SIG-M5 treated with dmso at 0.1 percent for 504 hours (cell line): Measurements from ENCODE around the gene OR51B5.
"Not testable (repeated sequence)": the region's sequence is repeated elsewhere in the genome, so short reads cannot be mapped to it uniquely, and the experiment has no call there.

Experiments used
- DNase-seq: peaks from one replicate; lab custom pipeline; 2025; ENCODE audit not compliant: unreplicated experiment; lab: John Stamatoyannopoulos, UW

OR51B5 gene, protein sequence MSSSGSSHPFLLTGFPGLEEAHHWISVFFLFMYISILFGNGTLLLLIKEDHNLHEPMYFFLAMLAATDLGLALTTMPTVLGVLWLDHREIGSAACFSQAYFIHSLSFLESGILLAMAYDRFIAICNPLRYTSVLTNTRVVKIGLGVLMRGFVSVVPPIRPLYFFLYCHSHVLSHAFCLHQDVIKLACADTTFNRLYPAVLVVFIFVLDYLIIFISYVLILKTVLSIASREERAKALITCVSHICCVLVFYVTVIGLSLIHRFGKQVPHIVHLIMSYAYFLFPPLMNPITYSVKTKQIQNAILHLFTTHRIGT

DNA sequence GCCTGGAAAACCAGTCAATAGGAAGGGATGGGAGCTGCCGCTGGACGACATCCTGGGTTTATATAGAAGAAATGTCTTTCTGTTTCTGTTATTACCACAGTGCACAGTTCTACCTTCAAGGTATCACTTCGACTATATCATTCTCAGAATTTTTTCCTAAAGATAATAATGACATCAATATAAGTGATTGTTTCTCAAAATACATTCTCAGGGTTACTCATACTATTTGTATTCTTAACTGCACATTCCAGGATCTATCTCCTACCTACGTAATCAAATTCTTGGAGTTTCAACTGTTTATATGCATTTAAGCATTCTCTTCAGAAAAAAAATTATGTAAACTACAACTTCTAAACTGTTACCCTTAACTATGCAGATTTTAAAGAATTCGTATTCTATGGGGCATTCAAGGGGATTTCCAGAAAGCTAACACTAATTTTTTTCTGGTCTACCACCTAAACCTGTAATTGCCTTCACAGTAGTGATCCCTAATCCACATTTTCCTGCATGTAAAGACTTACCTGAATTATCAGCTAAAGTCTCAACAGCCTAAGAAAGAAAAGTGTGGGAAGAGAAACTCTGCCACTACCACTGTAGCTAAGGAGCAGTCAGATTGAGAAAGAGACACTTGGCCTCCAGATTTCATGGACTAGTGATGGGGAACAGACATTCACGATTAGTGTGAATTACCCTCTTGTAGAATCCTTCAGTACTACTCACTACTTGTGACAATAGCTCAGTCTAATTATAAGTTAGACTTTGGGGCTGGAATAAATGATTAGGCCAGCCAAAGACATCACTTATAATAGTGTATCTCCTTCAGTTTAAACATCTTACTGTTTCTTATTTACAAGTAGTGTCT, at the start of gene OR51B5:
Gene OR51B5, minus strand, starts transcription at position 51 of the 862 bp plus-strand sequence. Its CDS starts 0 bp downstream, at position 51.
- no peak for DNase-seq

DNA sequence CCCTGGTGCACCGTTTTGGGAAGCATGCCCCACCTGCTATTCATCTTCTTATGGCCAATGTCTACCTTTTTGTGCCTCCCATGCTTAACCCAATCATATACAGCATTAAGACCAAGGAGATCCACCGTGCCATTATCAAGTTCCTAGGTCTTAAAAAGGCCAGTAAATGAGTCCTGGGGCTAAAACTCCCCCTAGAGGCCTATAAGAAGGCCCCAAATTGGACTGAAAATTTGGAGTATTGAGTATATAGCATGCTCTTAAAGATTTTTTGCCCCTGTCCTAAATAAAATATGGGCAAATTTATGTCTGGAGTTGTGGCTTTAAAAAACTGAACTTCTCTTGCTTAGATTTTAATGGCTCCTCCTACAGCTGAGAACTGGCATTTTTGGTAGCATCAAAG, 46.9 kb upstream of the OR51B5 start:
- no peak for DNase-seq

- no peak for DNase-seq
Observed at GRCh38 chr11:5384335-5384734, 41.0 kb upstream of the OR51B5 start.

GRCh38 chr11:5383576-5383975, 40.3 kb upstream of the OR51B5 start, which contains the start of gene OR51M1:
Gene OR51M1, plus strand, starts transcription at chr11:5383812. Its CDS starts 5,587 bp downstream, at chr11:5389399.
- no peak for DNase-seq

DNA sequence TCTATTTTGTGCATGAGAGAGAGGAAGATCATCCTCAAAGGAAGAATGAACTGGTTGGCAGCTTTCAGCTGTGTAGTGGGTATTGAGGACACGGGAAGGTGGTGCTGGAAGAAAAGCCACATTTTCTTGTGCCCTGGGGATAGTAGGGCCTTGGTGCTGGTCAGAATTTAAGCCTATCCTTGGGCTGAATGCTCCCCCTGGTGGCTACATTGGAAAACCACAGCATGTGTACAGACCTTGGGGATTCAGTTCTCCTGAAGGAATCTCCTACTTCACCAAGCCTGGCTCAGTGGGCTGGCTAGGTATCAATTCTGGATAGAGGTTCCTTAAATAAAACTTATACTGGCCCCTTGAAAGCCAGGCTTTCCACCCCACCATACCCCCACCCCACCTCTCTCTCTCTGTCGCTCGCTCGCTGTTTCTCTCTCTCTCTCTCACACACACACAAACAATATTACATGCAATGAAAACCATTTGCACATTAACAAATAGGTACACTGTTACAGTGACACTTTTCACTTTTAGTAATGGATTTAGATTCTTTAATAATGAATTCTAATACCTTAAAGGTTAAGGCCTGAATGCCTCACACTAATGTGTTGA, 37.5 kb upstream of the OR51B5 start:
- DNase-seq: peak; percentile 32

DNA sequence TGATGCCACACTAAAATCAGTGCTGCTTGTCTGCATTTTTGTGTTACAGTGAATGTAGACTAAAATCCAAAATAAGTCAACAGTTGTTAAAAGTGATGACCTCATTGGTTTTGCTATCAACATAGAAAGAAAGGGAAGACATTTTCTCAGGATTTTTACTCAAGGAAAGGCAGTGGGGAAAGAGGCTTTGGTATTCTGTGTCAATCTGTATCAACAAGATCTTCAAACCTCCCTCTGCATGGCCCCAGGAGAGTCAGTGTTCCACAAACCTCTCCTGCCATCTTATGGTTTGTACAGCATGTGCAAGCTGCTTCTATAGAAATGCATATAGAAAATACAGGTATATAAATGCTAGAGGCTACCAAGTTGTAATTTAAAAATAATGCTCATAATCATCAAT, 26.5 kb upstream of the OR51B5 start:
- DNase-seq: no peak

DNA sequence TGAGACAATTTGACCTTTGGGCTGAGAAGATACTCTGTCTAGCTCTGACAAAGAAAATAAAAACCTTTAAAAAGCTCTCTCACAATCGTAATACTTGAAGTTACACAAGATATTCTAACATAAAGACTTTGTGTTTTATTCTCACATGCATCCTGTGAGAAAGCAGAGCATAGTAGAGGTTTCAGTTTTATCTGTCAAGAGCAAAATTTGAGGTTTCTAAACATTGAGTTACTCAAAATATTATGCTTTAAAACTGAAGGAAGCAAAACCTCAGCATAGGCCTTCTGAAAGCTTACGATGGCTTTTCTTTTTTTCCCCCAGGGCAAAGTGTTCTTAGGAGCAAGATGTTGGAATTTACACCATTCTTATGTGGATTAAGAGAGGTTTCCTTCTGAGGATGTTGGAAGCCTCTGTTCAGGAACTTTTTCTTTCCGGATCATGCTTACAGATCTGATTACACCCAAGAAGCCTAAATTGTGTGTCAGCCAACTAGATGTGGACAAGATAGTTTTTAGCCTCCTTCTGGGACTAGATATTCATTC, 25.2 kb upstream of the OR51B5 start:
- no peak for DNase-seq

DNA sequence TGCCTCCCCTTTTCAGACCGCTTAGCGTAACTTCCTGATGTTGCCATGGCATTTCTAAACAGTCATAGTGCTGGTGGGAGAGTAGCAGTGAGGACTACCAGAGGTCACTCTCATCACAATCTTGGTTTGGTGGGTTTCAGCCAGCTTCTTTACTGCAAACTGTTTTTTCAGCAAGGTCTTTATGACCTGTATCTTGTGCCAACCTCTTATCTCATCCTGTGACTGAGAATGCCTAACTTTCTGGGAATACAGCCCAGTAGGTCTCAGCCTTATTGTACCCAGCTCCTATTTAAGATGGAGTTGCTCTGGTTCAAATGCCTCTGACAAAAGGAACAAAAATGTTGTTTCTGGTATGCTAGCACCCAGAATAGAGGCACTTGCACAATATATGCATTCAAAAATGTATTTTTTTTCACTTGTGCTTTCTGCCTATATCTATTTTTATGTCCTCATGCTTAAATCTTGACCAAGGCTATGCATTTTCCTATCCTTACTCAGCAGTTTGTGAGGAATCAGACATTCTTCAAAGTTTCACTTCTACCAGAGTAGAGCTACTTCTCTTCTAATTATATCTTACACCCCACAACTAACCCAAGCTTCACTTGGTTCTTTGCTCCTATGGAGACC, 24.2 kb upstream of the OR51B5 start:
- DNase-seq: no peak

- no peak for DNase-seq
Observed at GRCh38 chr11:5366856-5367255, 23.5 kb upstream of the OR51B5 start.

GRCh38 chr11:5366365-5366764, 23.0 kb upstream of the OR51B5 start:
- not testable (repeated sequence) for DNase-seq

GRCh38 chr11:5364214-5364613, 20.9 kb upstream of the OR51B5 start:
- no peak for DNase-seq

DNA sequence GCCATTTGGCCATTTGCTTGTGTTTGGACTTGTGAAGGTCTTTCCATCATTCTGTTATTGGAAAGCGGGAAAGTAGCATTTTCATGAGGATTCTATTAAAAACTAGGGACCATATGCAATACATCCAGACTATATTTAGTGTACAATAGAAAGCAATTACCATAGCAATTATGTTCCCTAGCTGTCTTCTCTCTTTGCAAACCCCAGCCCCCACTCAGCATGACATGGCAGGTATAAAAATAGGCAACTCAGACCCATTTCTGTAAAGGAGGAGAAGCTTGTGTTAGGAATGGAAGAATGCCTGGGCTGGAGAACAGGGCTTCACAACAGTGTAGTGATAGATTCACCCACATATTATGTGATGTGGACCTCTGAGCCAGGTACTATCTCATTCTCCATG, 20.4 kb upstream of the OR51B5 start:
- no peak for DNase-seq

GRCh38 chr11:5362017-5362625, 18.8 kb upstream of the OR51B5 start:
- DNase-seq: no peak

DNA sequence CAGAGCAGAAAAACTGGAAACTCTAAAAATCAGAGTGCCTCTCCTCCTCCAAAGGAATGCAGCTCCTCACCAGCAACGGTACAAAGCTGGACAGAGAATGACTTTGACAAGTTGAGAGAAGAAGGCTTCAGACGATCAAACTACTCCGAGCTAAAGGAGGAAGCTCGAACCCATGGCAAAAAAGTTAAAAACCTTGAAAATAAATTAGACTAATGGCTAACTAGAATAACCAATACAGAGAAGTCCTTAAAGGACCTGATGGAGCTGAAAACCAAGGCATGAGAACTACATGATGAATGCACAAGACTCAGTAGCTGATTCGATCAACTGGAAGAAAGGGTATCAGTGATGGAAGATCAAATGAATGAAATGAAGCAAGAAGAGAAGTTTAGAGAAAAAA, 12.7 kb upstream of the OR51B5 start:
- not testable (repeated sequence) for DNase-seq

GRCh38 chr11:5351208-5351607, 7.9 kb upstream of the OR51B5 start, which contains the start of gene OR51B6:
Gene OR51B6, plus strand, starts transcription at chr11:5351508. Its CDS starts 0 bp downstream, at chr11:5351508.
- no peak for DNase-seq

- no peak for DNase-seq
Observed at GRCh38 chr11:5349550-5349949, 6.2 kb upstream of the OR51B5 start.

DNA sequence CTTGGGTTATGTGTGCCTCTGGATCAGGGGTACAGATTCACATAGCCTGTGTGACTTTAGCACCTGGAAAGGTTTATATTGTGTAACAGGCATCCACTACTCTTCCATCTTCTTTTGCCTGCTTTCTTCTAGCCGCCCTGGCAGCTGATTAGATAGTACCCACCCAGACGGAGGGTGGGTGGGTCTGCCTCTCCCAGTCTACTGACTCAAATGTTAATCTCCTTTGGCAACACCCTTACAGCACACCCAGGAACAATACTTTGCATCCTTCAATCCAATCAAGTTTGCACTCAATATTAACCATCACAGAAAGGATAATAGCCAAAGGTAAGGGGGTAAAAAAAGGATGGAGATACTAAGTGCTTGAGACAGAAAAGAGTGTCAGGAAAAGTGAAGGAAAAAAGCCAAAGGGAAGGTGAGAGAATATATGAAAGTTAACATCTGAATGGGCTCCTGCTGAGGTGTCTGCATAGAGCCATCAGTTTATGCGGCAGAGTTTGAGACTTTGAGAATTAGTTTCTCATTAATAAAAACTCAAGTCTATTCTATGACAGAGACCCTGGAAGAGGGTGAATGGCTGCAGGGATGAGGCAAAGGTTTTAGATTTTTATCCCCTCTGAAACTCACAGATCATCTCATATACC, 5.3 kb upstream of the OR51B5 start:
- DNase-seq: no peak

GRCh38 chr11:5345831-5346230, 2.5 kb upstream of the OR51B5 start:
- no peak for DNase-seq

DNA sequence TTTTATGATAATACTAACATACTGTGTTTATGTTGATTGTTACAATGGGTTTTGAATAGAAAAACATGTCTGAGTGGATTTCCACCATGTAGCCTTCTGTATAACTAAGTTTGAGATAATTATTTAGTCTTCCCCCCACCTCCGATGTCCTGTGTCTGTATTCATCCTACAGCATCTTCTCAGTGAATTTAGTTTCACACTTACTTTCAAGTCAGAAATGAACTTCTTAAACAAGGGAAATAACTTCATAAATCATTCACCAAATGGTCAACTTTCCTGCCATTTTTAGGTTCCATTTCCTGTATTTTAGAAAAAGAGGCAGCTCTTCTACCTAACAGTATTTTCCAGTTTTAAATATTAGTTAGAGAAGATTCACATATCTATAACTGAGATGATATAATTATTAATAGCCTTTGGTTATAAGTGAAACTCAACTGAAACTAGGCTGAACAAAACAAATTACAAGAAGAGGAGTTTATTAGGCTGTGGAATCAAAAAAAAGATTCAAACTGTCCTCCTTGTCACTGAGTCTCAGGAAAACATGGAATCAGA, 3.5 kb downstream of the OR51B5 start:
- DNase-seq: no peak

DNA sequence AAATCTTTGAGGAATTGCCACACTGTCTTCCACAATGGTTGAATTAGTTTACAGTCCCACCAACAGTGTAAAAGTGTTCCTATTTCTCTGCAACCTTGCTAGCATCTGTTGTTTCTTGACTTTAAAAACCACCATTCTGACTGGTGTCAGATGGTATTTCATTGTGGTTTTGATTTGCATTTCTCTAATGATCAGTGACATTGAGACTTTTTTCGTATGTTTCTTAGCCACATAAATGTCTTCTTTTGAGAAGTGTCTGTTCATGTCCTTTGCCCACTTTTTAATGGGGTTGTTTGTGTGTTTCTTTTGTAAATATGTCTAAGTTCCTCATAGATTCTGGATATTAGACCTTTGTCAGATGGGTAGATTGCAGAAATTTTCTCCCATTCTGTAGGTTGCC, 6.1 kb downstream of the OR51B5 start:
- DNase-seq: not testable (repeated sequence)
